Osteocyte (in vitro differentiated cells): ENCODE measurements around the gene CLIC3. TPM values are rescaled to one million over a fixed set of nuclear protein-coding genes. Genes with fewer than 3 reads are reported as not detected.

ENCODE experiments used
- DNase-seq: peaks from one replicate; pipeline ENCODE4 v3.0.0; 2021; ENCODE audit warnings: mixed read lengths; ENCODE audit not compliant: unreplicated experiment; ENCODE audit errors: extremely low spot score
- H3K27ac Mint-ChIP-seq: one replicate; pipeline ENCODE4 v1.8.0; 2021; ENCODE audit warnings: mild to moderate bottlenecking, mixed read lengths; ENCODE audit not compliant: unreplicated experiment
- H3K27me3 Mint-ChIP-seq: one replicate; pipeline ENCODE4 v1.8.0; 2021; ENCODE audit warnings: mixed read lengths; ENCODE audit not compliant: unreplicated experiment
- H3K36me3 Mint-ChIP-seq: one replicate; pipeline ENCODE4 v1.8.0; 2021; ENCODE audit warnings: mixed read lengths; ENCODE audit not compliant: unreplicated experiment
- H3K4me1 Mint-ChIP-seq: one replicate; pipeline ENCODE4 v1.8.0; 2021; ENCODE audit warnings: mixed read lengths; ENCODE audit not compliant: unreplicated experiment
- H3K4me3 Mint-ChIP-seq: one replicate; pipeline ENCODE4 v1.8.0; 2021; ENCODE audit warnings: mild to moderate bottlenecking, moderate library complexity, mixed read lengths; ENCODE audit not compliant: unreplicated experiment
- H3K9me3 Mint-ChIP-seq: one replicate; pipeline ENCODE4 v1.8.0; 2021; ENCODE audit warnings: mixed read lengths; ENCODE audit not compliant: unreplicated experiment
- total RNA-seq: library from RNA; stranded (reverse); gene quantifications from 2 replicates; pipeline ENCODE4 v1.2.1, GENCODE V29; 2021
- TF ChIP-seq, protein P1 (sequence below): fragments of 200-600 bp; sonication (generic); IDR thresholded peaks from 2 replicates; pipeline ENCODE4 v1.5.0; 2021; ENCODE audit warnings: antibody characterized with exemption, mild to moderate bottlenecking, moderate library complexity

Gene CLIC3
- total RNA-seq, 1 donor from 2014 or later, result not detected

DNA sequence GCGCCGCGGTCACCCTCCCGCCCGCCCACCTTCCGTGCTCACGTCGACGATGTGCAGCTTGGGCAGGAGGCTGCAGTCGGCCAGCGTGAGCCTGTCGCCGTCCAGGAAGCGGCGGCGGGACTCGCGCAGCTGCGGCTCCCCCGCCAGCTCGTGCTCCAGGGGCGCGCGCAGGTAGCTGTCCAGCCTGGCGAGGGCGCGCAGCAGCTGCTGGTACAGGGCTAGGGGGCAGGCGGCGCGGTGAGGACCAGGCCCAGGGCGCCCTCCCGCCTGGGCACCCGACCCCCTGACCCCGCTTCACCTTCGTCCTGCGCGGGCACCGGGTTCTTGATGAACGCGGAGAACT is 1.5 kb downstream of the CLIC3 start:
- Mint-ChIP-seq H3K27me3 (no peaks in the 10 kb centered on the region), H3K36me3 (no peaks in the 10 kb centered on the region)

GRCh38 chr9:136994180-136994887 is 2.0 kb downstream of the CLIC3 start:
- H3K4me3 Mint-ChIP-seq, result no peak overlapping the region
- H3K36me3 Mint-ChIP-seq, result no peaks in the 10 kb centered on the region
- no peaks in the 10 kb centered on the region for H3K27me3 Mint-ChIP-seq
- TF ChIP-seq, protein P1, sequence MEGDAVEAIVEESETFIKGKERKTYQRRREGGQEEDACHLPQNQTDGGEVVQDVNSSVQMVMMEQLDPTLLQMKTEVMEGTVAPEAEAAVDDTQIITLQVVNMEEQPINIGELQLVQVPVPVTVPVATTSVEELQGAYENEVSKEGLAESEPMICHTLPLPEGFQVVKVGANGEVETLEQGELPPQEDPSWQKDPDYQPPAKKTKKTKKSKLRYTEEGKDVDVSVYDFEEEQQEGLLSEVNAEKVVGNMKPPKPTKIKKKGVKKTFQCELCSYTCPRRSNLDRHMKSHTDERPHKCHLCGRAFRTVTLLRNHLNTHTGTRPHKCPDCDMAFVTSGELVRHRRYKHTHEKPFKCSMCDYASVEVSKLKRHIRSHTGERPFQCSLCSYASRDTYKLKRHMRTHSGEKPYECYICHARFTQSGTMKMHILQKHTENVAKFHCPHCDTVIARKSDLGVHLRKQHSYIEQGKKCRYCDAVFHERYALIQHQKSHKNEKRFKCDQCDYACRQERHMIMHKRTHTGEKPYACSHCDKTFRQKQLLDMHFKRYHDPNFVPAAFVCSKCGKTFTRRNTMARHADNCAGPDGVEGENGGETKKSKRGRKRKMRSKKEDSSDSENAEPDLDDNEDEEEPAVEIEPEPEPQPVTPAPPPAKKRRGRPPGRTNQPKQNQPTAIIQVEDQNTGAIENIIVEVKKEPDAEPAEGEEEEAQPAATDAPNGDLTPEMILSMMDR, result no peak
- no peak for DNase-seq
- no peaks in the 10 kb centered on the region for H3K9me3 Mint-ChIP-seq
- H3K27ac Mint-ChIP-seq, result no peak overlapping the region
- H3K4me1 Mint-ChIP-seq, result peaks cover 30% of the 10 kb centered on the region

More for the DNA sequence above, 1.5 kb downstream of the CLIC3 start:
- TF ChIP-seq, protein P1, result no peak
- no peaks in the 10 kb centered on the region for H3K9me3 Mint-ChIP-seq
- H3K4me3 Mint-ChIP-seq, result no peak overlapping the region
- H3K27ac Mint-ChIP-seq, result no peak overlapping the region
- peaks cover 36% of the 10 kb centered on the region for H3K4me1 Mint-ChIP-seq
- DNase-seq, result no peak

DNA sequence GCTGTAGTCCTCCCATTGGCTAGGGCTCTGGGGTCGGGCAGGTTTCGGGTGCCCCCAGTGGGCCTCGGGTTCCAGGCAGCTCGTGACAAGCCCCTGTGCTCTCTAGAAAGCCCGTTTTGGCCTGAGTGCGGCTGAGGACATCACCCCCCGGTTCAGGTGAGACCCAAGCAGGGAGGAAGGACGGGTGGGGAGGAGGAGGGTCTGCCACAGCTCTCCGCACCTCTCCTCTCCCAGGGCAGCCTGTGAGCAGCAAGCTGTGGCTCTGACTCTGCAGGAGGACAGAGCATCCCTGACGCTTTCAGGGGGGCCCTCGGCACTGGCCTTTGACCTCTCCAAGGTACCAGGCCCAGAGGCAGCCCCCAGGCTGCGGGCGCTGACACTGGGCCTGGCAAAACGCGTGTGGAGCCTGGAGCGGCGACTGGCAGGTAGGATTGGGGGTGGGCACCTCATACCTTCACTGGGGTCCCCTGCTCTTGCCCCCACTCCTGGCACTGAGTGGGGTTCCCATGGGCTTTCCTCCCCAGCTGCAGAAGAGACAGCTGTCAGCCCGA is 3.5 kb downstream of the CLIC3 start:
- TF ChIP-seq, protein P1, result no peak
- H3K27me3 Mint-ChIP-seq, result no peaks in the 10 kb centered on the region
- DNase-seq, result no peak
- no peaks in the 10 kb centered on the region for H3K36me3 Mint-ChIP-seq
- peak overlapping the region; percentile 7 for H3K27ac Mint-ChIP-seq
- peak overlapping the region; percentile 80 for H3K4me3 Mint-ChIP-seq
- no peaks in the 10 kb centered on the region for H3K9me3 Mint-ChIP-seq
- H3K4me1 Mint-ChIP-seq, result peaks cover 16% of the 10 kb centered on the region

DNA sequence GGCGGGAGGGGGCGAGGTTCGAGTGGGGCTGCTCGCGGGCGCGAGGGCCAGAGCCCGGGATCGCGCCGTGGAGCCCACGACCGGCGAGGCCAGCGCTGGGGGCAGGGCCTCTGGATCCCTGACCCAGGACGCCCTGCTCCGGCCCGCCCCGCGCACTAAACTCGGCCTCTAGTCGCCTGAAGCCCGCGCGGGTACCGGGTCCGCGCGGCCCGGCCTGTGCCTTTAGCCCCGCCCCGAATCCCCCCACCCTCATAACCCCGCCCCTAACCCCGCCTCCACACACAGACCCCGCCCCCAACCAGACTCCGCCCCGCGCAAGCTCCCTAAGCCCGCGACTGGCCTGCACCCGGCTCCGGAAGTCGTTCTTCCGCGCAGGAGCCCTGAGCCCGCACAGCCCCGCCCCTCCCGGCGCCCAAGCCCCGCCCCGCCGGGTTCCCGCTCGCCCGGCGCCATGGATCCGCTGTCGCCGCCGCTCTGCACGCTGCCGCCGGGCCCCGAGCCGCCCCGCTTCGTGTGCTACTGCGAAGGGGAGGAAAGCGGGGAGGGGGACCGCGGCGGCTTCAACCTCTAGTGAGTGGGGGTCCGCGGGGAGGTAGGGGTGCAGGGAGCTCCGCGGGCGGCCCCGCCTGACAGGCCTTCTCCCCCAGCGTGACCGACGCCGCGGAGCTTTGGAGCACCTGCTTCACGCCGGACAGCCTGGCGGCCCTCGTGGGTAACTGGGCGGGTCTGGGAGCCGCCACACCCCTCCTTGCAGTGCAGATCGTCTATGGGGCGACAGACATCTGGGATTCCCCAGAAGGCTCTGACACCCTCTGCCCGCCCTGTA is 4.2 kb downstream of the CLIC3 start, which contains the start of gene PAXX:
PAXX (plus strand) TSS at position 430 of the 826 bp plus-strand sequence; CDS start at position 452, 22 bp downstream.
- H3K4me3 Mint-ChIP-seq, result peak within 1 kb of the TSS; percentile 80
- no peaks in the 10 kb centered on the region for H3K9me3 Mint-ChIP-seq
- peaks cover 10% of the 10 kb centered on the region for H3K4me1 Mint-ChIP-seq
- DNase-seq, result peak; percentile 97
- H3K36me3 Mint-ChIP-seq, result no peaks in the 10 kb centered on the region
- peak within 1 kb of the TSS; percentile 65 for H3K27ac Mint-ChIP-seq
- TF ChIP-seq, protein P1, result no peak
- H3K27me3 Mint-ChIP-seq, result no peaks in the 10 kb centered on the region
